GM21825 (cell line): Measurements from ENCODE around the gene TEX2.

ENCODE experiments used
- ATAC-seq: cut with Tn5 transposase; IDR thresholded peaks from one replicate; pipeline ENCODE4 v1.9.1; 2021; ENCODE audit warnings: mild to moderate bottlenecking, moderate library complexity; ENCODE audit not compliant: unreplicated experiment

The TEX2 gene

DNA sequence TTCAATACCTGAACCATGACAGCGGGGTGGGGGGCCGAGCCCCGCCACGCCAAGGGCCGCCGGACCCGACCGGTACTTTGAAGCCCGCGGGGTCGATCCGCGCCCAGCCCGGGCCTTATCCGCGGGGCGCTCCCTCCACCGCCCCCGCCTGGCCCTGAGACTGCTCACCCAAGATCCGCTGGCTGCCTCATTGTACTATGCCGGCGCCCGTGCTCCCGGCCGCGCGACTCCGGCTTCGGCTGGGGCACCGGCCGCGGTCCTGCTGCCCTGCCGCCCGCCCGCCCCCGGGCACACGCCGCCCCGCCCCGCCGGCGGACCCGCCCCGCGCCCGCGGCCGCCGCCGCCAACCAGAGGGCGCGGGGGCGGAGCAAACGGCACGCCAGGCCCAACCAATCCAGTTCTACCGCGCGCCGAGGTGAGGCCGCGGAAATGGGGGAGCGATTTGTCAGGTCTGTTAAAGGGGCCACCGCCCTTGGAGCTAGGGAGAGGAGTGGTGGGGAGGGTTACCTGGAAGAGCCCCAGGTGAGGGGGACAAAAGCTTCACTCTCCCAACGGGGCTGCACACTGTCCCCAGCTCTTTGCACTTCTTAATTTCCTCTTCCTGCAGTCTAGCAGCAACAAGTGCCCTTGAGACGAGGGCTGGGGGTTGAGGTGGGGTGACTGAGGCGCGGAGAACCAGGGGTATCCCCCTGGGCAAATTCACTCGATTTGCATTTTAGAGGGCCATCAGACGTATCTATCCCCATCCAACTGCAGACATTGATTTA, at the start of gene TEX2:
TEX2 (minus strand) TSS at position 261 of the 767 bp plus-strand sequence. CDS start 49,043 bp downstream, outside the sequence.
- ATAC-seq = peak; percentile 87

- ATAC-seq = no peak
These were observed 46.6 kb upstream of the TEX2 start for GRCh38 chr17:64309710-64310109.

DNA sequence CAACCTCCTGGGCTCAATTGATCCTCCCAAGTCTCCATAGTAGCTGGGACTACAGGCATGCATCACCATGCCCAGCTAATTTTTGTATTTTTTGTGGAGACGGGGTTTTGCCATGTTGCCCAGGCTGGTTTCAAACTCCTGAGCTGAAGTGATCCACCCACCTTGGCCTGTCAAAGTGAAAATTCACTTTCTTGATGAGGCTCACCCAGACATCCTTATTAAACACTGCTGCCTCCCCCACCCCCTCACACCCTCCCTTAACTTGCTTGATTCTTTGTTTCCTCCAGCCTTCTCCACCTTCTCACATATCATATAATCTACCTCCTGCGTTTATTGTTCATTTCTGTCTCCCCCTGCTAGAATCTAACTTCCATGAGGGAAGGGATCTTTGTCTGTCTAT, 46.0 kb upstream of the TEX2 start:
- no peak for ATAC-seq

DNA sequence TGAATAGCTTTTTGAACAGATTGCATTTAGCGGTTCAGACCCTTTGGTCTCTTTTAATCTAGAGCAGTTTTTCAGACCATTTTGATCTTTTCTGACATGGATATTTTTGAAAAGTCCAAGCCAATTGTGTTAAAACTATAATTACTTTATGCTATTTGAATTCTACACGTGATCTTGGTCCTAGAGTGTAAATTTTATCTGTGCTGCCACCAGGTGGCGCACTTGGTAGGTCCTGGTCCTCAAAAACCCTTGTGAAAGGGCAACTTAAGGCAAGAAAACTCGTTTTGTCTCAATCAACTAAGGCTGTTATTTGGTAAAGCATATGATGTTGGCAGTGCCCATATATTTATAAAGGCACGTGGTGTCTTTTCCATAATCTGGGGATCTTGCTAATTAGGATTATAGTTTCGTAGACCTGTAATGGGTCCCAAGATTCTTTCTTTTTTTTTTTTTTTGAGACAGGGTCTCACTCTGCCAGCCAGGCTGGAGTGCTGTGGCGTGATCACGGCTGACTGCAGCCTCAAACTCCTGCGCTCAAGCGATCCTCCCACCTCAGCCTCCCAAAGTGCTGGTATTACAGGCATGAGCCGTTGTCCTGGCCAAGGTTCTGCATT, 43.9 kb upstream of the TEX2 start:
- ATAC-seq = no peak

- no peak for ATAC-seq
These were observed 41.5 kb upstream of the TEX2 start for GRCh38 chr17:64304551-64304950.

DNA sequence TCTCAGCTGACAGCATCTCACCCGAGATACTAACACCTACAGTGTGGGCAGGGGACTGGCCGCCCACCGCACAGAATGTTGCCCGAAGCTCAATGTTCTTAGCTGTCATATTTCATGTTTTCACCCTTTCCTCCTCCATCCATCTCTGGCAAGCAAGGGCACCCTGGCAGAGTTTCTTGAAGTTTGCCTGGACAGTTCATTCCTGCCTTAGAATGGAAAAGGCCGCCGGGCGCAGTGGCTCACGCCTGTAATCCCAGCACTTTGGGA, 37.6 kb upstream of the TEX2 start:
- ATAC-seq = no peak

DNA sequence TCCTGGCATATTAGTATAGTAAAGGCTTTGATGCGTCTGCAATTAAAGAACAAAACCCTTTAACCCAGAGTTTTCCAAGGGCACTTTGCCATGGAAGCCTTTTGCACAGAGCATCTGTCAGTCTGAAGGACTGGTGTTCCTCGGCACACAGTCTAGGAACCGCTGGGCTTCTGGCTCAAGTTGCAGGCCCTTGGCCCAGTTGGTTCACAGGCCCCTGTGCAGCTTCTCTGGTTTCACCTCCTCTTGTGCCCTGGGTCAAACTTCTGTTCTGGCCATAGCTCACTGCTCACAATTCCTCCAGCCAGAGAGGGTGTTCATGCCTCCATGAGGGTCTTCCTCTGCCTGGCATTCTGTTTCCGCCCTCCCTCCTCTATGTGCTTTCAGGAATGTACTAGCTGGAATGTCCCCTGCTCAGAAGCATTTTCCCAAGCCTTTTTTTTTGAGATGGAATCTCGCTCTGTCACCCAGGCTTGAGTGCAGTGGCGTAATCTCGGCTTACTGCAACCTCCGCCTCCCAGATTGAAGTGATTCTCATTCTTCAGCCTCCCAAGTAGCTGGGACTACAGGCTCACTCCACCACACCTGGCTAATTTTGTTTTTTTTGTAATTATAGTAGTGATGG, 34.5 kb upstream of the TEX2 start:
- ATAC-seq = no peak

DNA sequence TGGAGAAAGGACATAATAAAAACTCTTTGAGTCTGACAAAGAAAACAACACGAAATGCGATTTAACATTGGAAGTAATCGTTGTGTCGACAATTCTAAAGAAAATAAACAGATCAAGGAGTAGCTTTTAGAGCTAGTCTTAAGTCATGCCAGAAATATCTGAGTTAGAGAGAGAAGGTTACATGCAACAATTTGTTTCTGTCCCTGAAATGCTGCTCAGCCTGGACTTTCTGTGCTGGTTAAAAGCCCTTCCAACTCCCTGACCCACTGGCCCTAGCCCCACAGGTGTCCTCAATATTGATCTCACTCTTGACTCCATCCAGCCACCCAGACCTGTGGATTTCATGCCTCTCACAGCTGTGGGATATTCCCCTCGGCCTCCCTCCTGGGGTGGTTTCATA, 33.2 kb upstream of the TEX2 start:
- ATAC-seq = no peak

- ATAC-seq = no peak
These were observed 32.1 kb upstream of the TEX2 start for GRCh38 chr17:64295146-64295545.

DNA sequence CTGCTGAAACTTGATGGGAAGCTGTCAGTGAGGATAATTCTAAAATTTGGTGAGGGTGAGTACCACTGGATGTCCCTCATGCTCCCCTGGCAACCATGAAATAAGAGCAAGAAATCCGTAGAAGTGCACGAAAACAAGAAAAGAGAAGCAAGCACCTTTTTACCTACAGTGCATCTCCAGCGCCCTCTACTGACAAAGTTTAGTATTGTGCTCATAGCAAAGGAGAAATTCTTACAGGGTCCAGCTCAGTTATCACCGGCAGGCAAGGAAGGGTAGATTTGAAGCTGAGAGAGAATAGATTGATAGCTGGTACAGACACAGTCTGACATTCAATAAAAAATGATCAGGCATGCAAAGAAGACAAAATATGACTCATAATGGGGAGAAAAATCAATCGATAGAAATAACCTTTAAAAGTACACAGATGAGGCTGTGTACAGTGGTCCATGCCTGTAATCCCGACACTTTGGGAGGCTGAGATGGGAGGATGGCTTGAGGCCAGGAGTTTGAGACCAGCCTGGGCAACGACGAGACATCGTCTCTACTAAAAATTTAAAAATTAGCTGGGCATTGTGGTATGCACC, 28.3 kb upstream of the TEX2 start:
- ATAC-seq = no peak

GRCh38 chr17:64289741-64290141, 26.7 kb upstream of the TEX2 start:
- no peak for ATAC-seq

DNA sequence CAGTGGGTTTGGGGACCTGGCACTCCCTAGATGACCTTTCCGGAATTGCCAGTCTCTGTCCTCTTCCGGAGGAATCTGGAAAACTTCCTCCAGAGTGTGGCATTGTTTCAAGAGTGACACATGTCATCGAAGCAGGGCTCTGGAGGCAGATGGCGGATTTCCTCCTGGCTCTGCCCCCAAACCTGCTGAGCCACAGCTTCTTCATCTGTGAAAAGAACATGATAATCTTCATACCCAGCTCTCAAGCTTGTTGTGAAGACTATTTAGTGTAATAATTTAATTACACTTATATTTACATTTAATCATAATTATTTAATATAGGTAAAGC, 19.7 kb upstream of the TEX2 start:
- ATAC-seq = no peak

- ATAC-seq = no peak
These were observed 19.1 kb upstream of the TEX2 start for GRCh38 chr17:64281962-64282752.

GRCh38 chr17:64278614-64279013, 15.6 kb upstream of the TEX2 start:
- no peak for ATAC-seq

- ATAC-seq = no peak
These were observed 14.9 kb upstream of the TEX2 start for GRCh38 chr17:64277831-64278562.

DNA sequence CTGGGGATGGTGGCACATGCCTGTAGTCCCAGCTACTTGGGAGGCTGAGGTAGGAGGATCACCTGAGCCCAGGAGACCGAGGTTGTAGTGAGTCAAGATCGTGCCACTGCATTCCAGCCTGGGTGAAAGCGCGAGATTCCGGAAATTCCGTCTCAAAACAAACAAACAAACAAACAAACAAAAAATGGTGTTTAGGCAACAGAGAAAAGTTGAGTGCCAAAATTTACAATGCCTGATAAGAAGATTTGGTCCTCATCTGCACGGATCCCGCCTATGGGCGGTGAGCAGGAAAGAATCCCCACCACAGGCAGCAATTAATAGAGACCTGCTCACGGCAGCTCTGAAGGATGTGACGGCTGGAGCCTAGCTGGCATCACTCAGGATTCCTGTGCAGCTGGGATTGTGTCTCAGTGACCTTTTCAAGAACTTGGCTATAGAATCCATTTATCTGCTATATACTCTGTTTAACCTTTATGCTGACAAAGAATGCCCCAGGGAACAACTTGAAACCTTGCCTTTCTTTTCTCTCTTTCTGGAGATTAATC, 14.0 kb upstream of the TEX2 start:
- ATAC-seq = no peak

- ATAC-seq = no peak
These were observed 12.0 kb upstream of the TEX2 start for GRCh38 chr17:64275016-64275415.

- ATAC-seq = no peak
These were observed 9.9 kb upstream of the TEX2 start for GRCh38 chr17:64273006-64273405.

- ATAC-seq = no peak
These were observed 7.8 kb upstream of the TEX2 start for GRCh38 chr17:64270885-64271284.
